Nephron (organoid): ENCODE results near the gene KCNK7.

Experiments used
- H3K27ac Mint-ChIP-seq, 3 experiments: 2 replicates each; pipeline ENCODE4 v1.8.0; 2020; ENCODE audit warnings: mixed read lengths in 3 of 3, mild to moderate bottlenecking in 2 of 3, moderate library complexity in 1 of 3
- H3K27me3 Mint-ChIP-seq: 2 replicates; pipeline ENCODE4 v1.8.0; 2021; ENCODE audit warnings: low read depth, mild to moderate bottlenecking, moderate library complexity, mixed read lengths
- H3K36me3 Mint-ChIP-seq: 2 replicates; pipeline ENCODE4 v1.8.0; 2020; ENCODE audit warnings: low read depth, mixed read lengths
- H3K4me1 Mint-ChIP-seq: 2 replicates; pipeline ENCODE4 v1.8.0; 2020; ENCODE audit warnings: mixed read lengths
- H3K4me3 Mint-ChIP-seq, 3 experiments: 2 replicates each; pipeline ENCODE4 v1.8.0; 2020; ENCODE audit warnings: mild to moderate bottlenecking in 3 of 3, mixed read lengths in 3 of 3, moderate library complexity in 2 of 3
- H3K9me3 Mint-ChIP-seq: 2 replicates; pipeline ENCODE4 v1.8.0; 2020; ENCODE audit warnings: mixed read lengths
- TF ChIP-seq, protein P1 (sequence below), 3 experiments: fragments of 200-600 bp; sonication (generic); IDR thresholded peaks; one replicate each; pipeline ENCODE4 v1.5.0; 2021; ENCODE audit warnings: antibody characterized with exemption in 3 of 3; ENCODE audit not compliant: unreplicated experiment in 3 of 3

Gene KCNK7

DNA sequence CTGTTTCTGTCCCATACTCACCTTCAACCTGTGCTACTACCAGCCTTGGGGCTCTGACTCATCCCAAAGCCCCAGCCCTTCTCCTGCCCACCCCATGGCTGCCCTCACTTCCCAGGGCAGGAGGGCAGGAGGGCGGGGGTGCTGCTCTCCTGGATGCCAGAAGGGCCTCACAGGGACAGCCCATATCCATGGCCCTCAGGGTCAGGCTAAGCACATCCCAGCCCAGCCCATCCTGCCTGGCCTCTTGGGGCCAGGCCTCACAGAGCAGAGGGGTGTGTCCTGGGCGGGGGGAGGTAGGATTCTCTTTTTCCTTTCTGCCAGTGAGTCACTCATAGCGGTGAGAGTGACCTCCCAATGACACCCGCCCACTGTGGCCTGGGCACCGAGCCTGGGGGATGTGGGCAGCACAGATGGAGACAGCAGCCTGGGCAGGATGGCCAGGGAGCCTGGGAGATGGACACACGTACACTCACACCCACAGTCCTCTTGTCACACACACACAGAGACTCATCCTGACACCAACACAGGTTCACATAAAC is 39.8 kb downstream of the KCNK7 start:
- Mint-ChIP-seq H3K27me3 (peaks cover 14% of the 10 kb centered on the region), H3K4me3 (peak overlapping the region; percentile 90 to 96 (median 90)), H3K4me1 (peaks cover 62% of the 10 kb centered on the region), H3K27ac (peak overlapping the region; percentile 92 to 99 (median 99)), H3K36me3 (peaks cover 16% of the 10 kb centered on the region), H3K9me3 (no peaks in the 10 kb centered on the region)
- TF ChIP-seq, protein P1, sequence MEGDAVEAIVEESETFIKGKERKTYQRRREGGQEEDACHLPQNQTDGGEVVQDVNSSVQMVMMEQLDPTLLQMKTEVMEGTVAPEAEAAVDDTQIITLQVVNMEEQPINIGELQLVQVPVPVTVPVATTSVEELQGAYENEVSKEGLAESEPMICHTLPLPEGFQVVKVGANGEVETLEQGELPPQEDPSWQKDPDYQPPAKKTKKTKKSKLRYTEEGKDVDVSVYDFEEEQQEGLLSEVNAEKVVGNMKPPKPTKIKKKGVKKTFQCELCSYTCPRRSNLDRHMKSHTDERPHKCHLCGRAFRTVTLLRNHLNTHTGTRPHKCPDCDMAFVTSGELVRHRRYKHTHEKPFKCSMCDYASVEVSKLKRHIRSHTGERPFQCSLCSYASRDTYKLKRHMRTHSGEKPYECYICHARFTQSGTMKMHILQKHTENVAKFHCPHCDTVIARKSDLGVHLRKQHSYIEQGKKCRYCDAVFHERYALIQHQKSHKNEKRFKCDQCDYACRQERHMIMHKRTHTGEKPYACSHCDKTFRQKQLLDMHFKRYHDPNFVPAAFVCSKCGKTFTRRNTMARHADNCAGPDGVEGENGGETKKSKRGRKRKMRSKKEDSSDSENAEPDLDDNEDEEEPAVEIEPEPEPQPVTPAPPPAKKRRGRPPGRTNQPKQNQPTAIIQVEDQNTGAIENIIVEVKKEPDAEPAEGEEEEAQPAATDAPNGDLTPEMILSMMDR (IDR thresholded peaks at IDR 0.05; ENCODE audit: unreplicated experiment in 3 of 3), result no peak

DNA sequence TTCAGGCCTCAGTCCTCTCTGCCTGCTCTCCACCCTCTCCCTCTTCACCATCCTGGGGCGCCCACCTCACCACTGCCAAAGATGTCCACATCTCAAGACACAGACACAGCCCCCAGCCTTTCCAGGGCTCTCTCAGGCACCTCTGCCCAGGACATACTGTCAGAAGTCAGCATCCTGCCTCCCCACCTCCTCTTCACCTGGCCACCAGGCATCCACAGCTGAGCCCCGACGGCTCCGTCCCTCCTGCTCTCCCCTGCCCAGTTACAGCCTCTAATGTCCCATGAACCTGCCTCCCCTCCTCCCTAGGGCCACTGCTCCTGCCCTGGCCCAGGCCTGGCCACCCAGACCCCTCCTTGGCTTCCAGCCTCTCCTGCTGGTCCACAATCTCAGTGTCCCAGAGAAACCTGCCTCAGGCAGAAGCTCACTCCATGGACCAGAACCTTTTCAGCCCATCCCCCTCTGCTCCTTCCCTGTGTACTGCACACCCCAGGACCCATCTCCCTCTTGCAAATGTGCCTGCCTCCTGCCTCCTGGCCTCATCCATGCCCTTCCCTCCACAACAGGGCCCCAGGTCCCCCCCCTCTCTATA is 40.7 kb downstream of the KCNK7 start:
- Mint-ChIP-seq H3K36me3 (peaks cover 20% of the 10 kb centered on the region), H3K27ac (peak overlapping the region; percentile 20 to 49 (median 46)), H3K27me3 (peaks cover 16% of the 10 kb centered on the region), H3K9me3 (no peaks in the 10 kb centered on the region), H3K4me1 (peaks cover 53% of the 10 kb centered on the region), H3K4me3 (peak overlapping the region; percentile 49 to 79 (median 61))
- TF ChIP-seq, protein P1 (IDR thresholded peaks at IDR 0.05; ENCODE audit: unreplicated experiment in 3 of 3), result no peak

DNA sequence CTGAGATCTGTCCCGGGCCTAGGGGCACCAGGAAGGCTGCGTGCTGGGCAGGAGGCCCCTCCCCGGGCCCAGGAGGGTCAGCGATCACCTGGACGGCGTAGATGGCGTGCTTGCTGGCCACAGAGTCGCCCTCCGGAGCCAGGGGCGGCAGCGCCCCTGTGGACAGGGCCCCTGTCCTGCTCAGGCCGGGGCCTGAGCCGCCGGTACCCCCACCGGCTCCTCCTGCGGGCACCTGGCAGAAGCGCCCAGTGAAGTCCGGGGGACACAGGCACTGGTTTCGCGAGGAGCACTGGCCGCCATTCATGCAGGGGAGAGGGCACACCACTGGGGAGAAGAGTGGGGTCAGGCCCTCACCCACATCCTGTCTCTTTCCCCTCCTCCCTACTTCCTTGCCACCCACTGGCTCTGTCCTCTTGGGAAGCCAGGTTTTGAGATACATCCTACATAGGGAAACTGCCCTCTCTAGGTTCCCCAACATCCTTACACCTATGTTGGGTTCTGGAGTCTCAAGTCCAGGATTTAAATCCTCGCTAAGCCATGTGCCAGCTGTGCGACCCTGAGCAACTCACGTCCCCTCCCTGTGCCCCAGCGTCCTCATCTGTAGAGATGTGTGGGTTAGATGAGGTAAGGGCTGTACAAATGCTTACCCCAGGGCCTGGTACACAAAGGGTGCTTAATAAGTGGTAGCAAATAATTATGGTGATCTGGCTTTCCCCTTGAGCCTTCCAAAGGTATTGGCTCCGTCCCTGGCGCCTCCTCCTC is 41.4 kb downstream of the KCNK7 start:
- peaks cover 26% of the 10 kb centered on the region for H3K36me3 Mint-ChIP-seq
- peaks cover 17% of the 10 kb centered on the region for H3K27me3 Mint-ChIP-seq
- peak overlapping the region in 2 of 3 experiments; percentile 49 to 79 for H3K4me3 Mint-ChIP-seq
- H3K9me3 Mint-ChIP-seq, result no peaks in the 10 kb centered on the region
- peaks cover 46% of the 10 kb centered on the region for H3K4me1 Mint-ChIP-seq
- TF ChIP-seq, protein P1 (IDR thresholded peaks at IDR 0.05; ENCODE audit: unreplicated experiment in 3 of 3), result no peak
- H3K27ac Mint-ChIP-seq, result peak overlapping the region in 1 of 3 experiments; percentile 49

DNA sequence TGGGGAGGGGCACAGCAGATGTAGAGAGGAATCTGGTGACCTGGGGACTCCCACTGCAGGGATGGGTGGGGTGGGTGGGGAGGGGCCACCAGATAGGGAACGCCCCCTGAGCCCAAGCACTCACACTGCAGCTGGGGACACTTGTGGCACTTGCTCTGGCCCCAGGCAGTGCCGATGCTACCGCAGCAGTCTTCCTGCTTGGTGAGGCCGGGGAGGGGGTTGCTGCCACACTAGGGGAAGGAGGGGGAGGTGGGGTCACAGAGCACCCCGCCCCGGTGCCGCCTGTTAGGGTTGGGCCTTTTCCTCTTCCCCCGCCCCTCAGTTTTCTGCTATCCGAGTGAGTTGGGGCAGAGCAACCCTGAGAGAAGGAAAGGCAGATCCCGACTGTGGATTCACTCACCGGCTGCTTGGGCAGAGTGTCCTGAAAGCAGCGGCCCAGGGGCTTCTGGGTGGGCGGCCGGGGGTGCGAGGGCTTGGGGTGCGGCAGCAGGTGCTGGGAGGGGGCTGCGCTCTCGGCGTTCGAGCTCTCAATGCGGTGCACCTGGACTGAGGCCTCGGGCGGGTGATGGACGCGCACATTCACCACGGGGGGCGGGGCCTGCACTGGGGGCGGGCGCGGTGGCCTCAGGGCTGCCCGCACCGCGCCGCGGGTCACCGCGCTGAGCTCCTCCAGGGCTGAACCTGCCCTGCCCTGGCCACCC is 42.1 kb downstream of the KCNK7 start:
- H3K36me3 Mint-ChIP-seq, result peaks cover 33% of the 10 kb centered on the region
- no peak overlapping the region for H3K4me3 Mint-ChIP-seq
- H3K4me1 Mint-ChIP-seq, result peaks cover 40% of the 10 kb centered on the region
- H3K27ac Mint-ChIP-seq, result no peak overlapping the region
- TF ChIP-seq, protein P1 (IDR thresholded peaks at IDR 0.05; ENCODE audit: unreplicated experiment in 3 of 3), result no peak
- H3K9me3 Mint-ChIP-seq, result no peaks in the 10 kb centered on the region
- H3K27me3 Mint-ChIP-seq, result peaks cover 25% of the 10 kb centered on the region

DNA sequence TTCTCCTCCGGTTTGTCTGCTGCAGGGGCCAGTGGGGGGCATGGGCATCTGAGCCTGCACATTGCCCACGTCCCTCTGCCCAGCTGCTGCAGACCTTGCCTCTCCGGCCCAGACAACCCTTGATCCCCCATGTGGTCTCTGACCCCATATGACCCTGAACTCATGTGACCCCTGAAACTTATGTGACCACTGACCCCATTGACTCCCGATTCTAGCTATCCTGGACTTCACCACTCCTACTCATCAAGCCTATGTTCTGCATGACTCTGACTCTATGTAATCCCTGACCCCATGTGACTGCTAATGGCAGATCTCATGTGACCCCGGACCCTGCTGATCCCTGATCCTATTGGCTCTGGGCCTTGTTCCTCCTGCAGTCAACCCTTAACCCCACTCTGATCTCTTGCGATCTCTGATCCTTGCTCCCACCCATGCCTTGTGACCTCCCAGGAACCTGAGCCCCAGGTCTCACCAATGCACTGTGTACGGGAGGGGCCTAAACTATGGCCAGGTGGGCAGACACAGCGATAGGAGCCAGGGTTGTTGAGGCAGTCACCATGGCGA is 43.1 kb downstream of the KCNK7 start:
- Mint-ChIP-seq H3K4me3 (no peak overlapping the region), H3K36me3 (peaks cover 40% of the 10 kb centered on the region), H3K27me3 (peaks cover 30% of the 10 kb centered on the region), H3K9me3 (no peaks in the 10 kb centered on the region), H3K27ac (no peak overlapping the region), H3K4me1 (peaks cover 39% of the 10 kb centered on the region)
- TF ChIP-seq, protein P1 (IDR thresholded peaks at IDR 0.05; ENCODE audit: unreplicated experiment in 3 of 3), result peak in 2 of 3 experiments; percentile 1 to 4
